B cell (primary cell): ENCODE results near the gene GJB2. TPM values are rescaled to one million over a fixed set of nuclear protein-coding genes. Genes with fewer than 3 reads are reported as not detected.

ENCODE experiments used
- ATAC-seq: fragments of 200-7000 bp; cut with Tn5 transposase; one replicate; pipeline ENCODE4 v1.10.0; 2021; ENCODE audit warnings: low read depth, mild to moderate bottlenecking, moderate number of reproducible peaks, moderate library complexity
- CTCF ChIA-PET: fragments of 350-600 bp; sonication (Branson Sonifier 250); formaldehyde crosslinking; loops from one replicate; lab custom pipeline; 2021; ENCODE audit warnings: antibody characterized with exemption, inconsistent platforms; lab: Charles Lee
- POLR2A ChIA-PET: fragments of 350-600 bp; sonication (Branson Sonifier 250); formaldehyde crosslinking; loops from one replicate; lab custom pipeline; 2021; ENCODE audit warnings: antibody characterized with exemption; lab: Charles Lee
- DNase-seq: peaks from one replicate; pipeline ENCODE4 v3.0.0; 2013
- H2AFZ ChIP-seq: 2 replicates; pipeline ENCODE4 v1.6.1; 2012; ENCODE audit warnings: mild to moderate bottlenecking, low read depth, low read length; ENCODE audit not compliant: insufficient read depth, poor library complexity, severe bottlenecking
- H3K27ac ChIP-seq, 2 donors: 1 replicate in 1 of 2; 2 replicates in 1 of 2; pipeline ENCODE4 v1.5.1; 2012 to 2013; ENCODE audit warnings: low read length in 2 of 2, mild to moderate bottlenecking in 2 of 2, moderate library complexity in 1 of 2
- H3K27me3 ChIP-seq, 4 experiments: fragments of 200-600 bp in 1 of 4; sonication (generic) in 1 of 4; replicated peaks in 1 of 4; 1 replicate in 2 of 4; 2 replicates in 2 of 4; pipeline versions ENCODE4 v1.6.1 to v1.7.0; 2013 to 2016; ENCODE audit warnings: low read length in 3 of 4, mild to moderate bottlenecking in 2 of 4, mixed read lengths in 1 of 4, moderate library complexity in 1 of 4; ENCODE audit not compliant: insufficient read depth in 4 of 4, control insufficient read depth in 3 of 4; ENCODE audit errors: control extremely low read depth in 1 of 4
- H3K36me3 ChIP-seq, 2 experiments: replicated peaks in 1 of 2; 1 replicate in 1 of 2; 2 replicates in 1 of 2; pipeline versions ENCODE4 v1.6.1 to v1.7.1; 2013; ENCODE audit warnings: low read length in 1 of 2; ENCODE audit not compliant: insufficient read depth in 2 of 2, control insufficient read depth in 1 of 2; ENCODE audit errors: control extremely low read depth in 1 of 2, extremely low read depth in 1 of 2
- H3K4me1 ChIP-seq, 2 donors: fragments of 200-600 bp in 1 of 2; sonication (generic) in 1 of 2; 1 replicate in 1 of 2; 2 replicates in 1 of 2; pipeline versions ENCODE4 v1.5.1 to v1.6.1; 2013 to 2017; ENCODE audit warnings: low read length in 2 of 2; ENCODE audit not compliant: control insufficient read depth in 2 of 2, insufficient read depth in 2 of 2
- H3K4me2 ChIP-seq: replicated peaks from 2 replicates; pipeline ENCODE3; 2012; ENCODE audit warnings: mild to moderate bottlenecking, low read depth, low read length; ENCODE audit not compliant: poor library complexity, severe bottlenecking
- H3K4me3 ChIP-seq, 5 experiments: fragments of 200-600 bp in 1 of 5; sonication (generic) in 1 of 5; 1 replicate in 3 of 5; 2 replicates in 2 of 5; pipeline versions ENCODE4 v1.5.1 to v1.7.0; 2011 to 2016; ENCODE audit warnings: low read length in 4 of 5, mild to moderate bottlenecking in 4 of 5, low read depth in 2 of 5, control low read depth in 1 of 5, moderate library complexity in 1 of 5; ENCODE audit not compliant: insufficient read depth in 1 of 5; ENCODE audit errors: control extremely low read depth in 1 of 5, extremely low read depth in 1 of 5
- H3K79me2 ChIP-seq: fragments of 200-600 bp; sonication (generic); one replicate; pipeline ENCODE4 v1.6.0; 2016; ENCODE audit warnings: low read length; ENCODE audit not compliant: control insufficient read depth, insufficient read depth
- H3K9ac ChIP-seq: fragments of 200-600 bp; sonication (generic); 2 replicates; pipeline ENCODE4 v1.6.1; 2017; ENCODE audit warnings: mild to moderate bottlenecking, low read length, moderate library complexity
- H3K9me3 ChIP-seq, 3 donors: one replicate each; pipeline versions ENCODE4 v1.6.1 to v1.7.1; 2013; ENCODE audit warnings: low read length in 2 of 3; ENCODE audit not compliant: control insufficient read depth in 2 of 3, insufficient read depth in 1 of 3; ENCODE audit errors: control extremely low read depth in 1 of 3
- H4K20me1 ChIP-seq: 2 replicates; pipeline ENCODE4 v1.6.0; 2012; ENCODE audit warnings: mild to moderate bottlenecking, low read length; ENCODE audit not compliant: insufficient read depth, control insufficient read depth, poor library complexity, severe bottlenecking
- H3K27ac Mint-ChIP-seq: one replicate; pipeline ENCODE4 v1.8.0; 2021; ENCODE audit warnings: mixed read lengths
- H3K27me3 Mint-ChIP-seq: one replicate; pipeline ENCODE4 v1.8.0; 2021; ENCODE audit warnings: mixed read lengths
- H3K4me1 Mint-ChIP-seq: one replicate; pipeline ENCODE4 v1.8.0; 2021; ENCODE audit warnings: mixed read lengths
- H3K4me3 Mint-ChIP-seq: one replicate; pipeline ENCODE4 v1.8.0; 2021; ENCODE audit warnings: mixed read lengths
- H3K9me3 Mint-ChIP-seq: one replicate; pipeline ENCODE4 v1.8.0; 2022; ENCODE audit warnings: mixed read lengths; ENCODE audit not compliant: insufficient read depth
- EZH2 ChIP-seq: IDR thresholded peaks from 2 replicates; pipeline ENCODE4 v1.6.1; 2012; ENCODE audit warnings: borderline replicate concordance, low read depth, mild to moderate bottlenecking, moderate library complexity, low read length; ENCODE audit not compliant: insufficient read depth, poor library complexity, severe bottlenecking
- WGBS: methylation state at CpG from one replicate; pipeline ENCODE4 v1.1.5; 2013; ENCODE audit warnings: missing lambda C conversion rate; ENCODE audit not compliant: insufficient coverage; 5-methylcytosine and 5-hydroxymethylcytosine counted together
- intact Hi-C: fragments of 100-400 bp; cut with micrococcal nuclease; formaldehyde crosslinking; loops from one replicate; pipeline ENCODE4 v1.10.0; 2022
- polyA plus RNA-seq: library from polyadenylated mRNA; depleted of rRNA; stranded (reverse); fragments of >200 nt; gene quantifications from 2 replicates; pipeline ENCODE4 v1.2.3, GENCODE V29; 2012
- total RNA-seq, 2 donors: library from RNA; stranded (reverse); fragments of 120-200 nt in 1 of 2; gene quantifications; 1 replicate in 1 of 2; 2 replicates in 1 of 2; pipeline versions ENCODE4 v1.2.3 to v1.2.4, GENCODE V29; 2013 to 2022
- TF ChIP-seq, protein P1 (sequence below): fragments of 200-600 bp; IDR thresholded peaks from one replicate; pipeline ENCODE4 v1.8.0; 2022; ENCODE audit warnings: antibody characterized with exemption, mild to moderate bottlenecking

Gene GJB2
- total and polyA plus RNA-seq, 2 donors (not counting 1 experiment from before 2014, with no cell fraction given): not detected

DNA sequence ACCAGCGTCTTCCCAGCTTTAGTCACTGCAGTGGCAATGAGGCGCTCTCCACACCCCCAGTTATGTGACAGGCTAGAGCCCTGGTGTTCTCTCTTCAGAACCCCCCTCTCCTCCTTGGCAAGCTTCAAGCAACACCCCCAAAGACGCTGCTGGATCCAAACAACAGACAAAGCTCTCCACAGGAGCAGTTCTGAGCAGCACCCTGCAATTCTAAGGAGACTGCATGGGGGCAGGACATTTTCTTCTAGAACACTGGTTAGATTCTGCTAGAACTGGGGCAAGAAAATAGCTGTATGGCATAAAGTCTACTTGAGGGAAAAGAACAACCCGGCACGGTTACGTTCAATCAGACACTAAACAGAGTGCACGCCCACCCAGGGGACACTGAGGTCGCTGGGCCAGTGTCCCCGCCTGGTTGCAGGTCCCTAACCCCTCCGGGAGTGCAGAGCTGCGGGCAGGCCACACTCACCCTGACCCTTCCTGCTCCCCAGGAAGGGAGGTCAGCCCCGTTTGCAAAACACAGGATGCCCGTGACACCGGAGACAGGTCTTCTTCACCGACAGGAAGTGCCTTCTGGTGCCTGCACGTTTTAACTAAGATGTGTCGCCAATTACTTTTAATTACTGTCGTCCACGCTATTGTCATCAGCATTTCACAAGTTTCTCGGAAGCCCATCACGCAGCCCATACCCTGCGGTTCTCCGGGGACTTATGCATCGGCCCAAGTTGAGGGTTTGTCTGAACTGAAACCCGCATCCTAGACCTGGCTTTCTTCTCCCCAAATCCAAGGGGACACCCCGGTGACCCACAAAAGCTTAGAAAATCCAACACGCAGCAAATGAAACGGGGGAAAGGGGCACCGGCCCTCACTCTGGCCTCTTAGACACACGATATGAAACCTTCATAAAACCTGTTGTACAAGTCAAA, 38.4 kb upstream of the GJB2 start:
- H3K27me3 ChIP-seq: peaks cover 0 to 30% (median 13%) of the 10 kb centered on the region in 4 experiments
- 24% methylated on average over 29 of the region's 30 CpGs for WGBS
- TF ChIP-seq, protein P1, sequence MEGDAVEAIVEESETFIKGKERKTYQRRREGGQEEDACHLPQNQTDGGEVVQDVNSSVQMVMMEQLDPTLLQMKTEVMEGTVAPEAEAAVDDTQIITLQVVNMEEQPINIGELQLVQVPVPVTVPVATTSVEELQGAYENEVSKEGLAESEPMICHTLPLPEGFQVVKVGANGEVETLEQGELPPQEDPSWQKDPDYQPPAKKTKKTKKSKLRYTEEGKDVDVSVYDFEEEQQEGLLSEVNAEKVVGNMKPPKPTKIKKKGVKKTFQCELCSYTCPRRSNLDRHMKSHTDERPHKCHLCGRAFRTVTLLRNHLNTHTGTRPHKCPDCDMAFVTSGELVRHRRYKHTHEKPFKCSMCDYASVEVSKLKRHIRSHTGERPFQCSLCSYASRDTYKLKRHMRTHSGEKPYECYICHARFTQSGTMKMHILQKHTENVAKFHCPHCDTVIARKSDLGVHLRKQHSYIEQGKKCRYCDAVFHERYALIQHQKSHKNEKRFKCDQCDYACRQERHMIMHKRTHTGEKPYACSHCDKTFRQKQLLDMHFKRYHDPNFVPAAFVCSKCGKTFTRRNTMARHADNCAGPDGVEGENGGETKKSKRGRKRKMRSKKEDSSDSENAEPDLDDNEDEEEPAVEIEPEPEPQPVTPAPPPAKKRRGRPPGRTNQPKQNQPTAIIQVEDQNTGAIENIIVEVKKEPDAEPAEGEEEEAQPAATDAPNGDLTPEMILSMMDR: no peak
- TF ChIP-seq EZH2: no peak
- H3K4me3 ChIP-seq: peak overlapping the region in 2 of 5 experiments; percentile 8 to 24
- DNase-seq (no peak), ATAC-seq (no peak)
- Mint-ChIP-seq H3K4me1 (peaks cover 14% of the 10 kb centered on the region), H3K4me3 (peak overlapping the region; percentile 68), H3K27ac (no peak overlapping the region), H3K27me3 (peaks cover 58% of the 10 kb centered on the region), H3K9me3 (no peaks in the 10 kb centered on the region)
- CTCF ChIA-PET: interaction anchor here (1.3 kb wide), 1 partner anchor 34 kb away, joined by 3 read pairs; no protein-coding TSS in a partner anchor
- intact Hi-C loops: no loop called here
- peaks cover 0 to 3% (median 0%) of the 10 kb centered on the region in 3 donors for H3K9me3 ChIP-seq
- peak overlapping the region; percentile 56 for H2AFZ ChIP-seq
- peaks cover 9 to 15% of the 10 kb centered on the region in 2 donors for H3K4me1 ChIP-seq
- peak overlapping the region; percentile 66 for H3K4me2 ChIP-seq
- H3K9ac ChIP-seq: peak overlapping the region; percentile 32
- H4K20me1 ChIP-seq: no peaks in the 10 kb centered on the region
- POLR2A ChIA-PET: no interaction called here
- no peak overlapping the region for H3K27ac ChIP-seq
- no peaks in the 10 kb centered on the region for H3K36me3 ChIP-seq
- H3K79me2 ChIP-seq: no peaks in the 10 kb centered on the region

DNA sequence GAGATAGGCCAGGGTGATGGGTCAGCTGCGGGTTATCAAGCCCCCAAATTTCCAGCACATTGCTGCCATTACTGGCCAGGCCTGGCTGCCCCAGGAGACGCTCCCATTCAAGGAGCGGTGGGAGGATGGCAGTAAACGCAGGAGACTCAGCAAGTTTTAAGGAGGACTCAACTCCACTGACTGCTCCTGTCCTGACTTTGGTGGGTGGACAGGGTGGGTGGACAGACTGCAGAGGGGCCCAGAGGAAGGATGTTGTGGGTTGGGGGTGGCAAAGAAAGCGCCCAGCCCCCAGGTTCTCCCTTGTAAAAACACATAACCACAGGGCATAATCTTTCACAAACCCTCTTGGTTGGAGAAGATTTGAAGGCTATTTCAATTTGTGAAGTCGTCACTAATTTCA, 35.0 kb upstream of the GJB2 start:
- CTCF ChIA-PET: no interaction called here
- no peak overlapping the region for H3K4me3 Mint-ChIP-seq
- Histone ChIP-seq H3K27ac (no peak overlapping the region), H3K9ac (no peak overlapping the region), H3K36me3 (no peaks in the 10 kb centered on the region), H2AFZ (no peak overlapping the region), H3K4me2 (no peak overlapping the region), H3K4me1 (peaks cover 9 to 14% of the 10 kb centered on the region in 2 donors), H3K4me3 (no peak overlapping the region), H4K20me1 (no peaks in the 10 kb centered on the region), H3K9me3 (peaks cover 0 to 3% (median 0%) of the 10 kb centered on the region in 3 donors), H3K27me3 (peaks cover 0 to 22% (median 8%) of the 10 kb centered on the region in 4 experiments), H3K79me2 (no peaks in the 10 kb centered on the region)
- H3K9me3 Mint-ChIP-seq: no peaks in the 10 kb centered on the region
- no peak for DNase-seq
- POLR2A ChIA-PET: no interaction called here
- 64% methylated on average over 5 of the region's 6 CpGs for WGBS
- peaks cover 37% of the 10 kb centered on the region for H3K27me3 Mint-ChIP-seq
- H3K27ac Mint-ChIP-seq: no peak overlapping the region
- peaks cover 11% of the 10 kb centered on the region for H3K4me1 Mint-ChIP-seq
- ATAC-seq: no peak
- no peak for TF ChIP-seq EZH2
- intact Hi-C loops: no loop called here
